Neural cell (in vitro differentiated cells): ENCODE results near the gene LCAT. TPM values are rescaled to one million over a fixed set of nuclear protein-coding genes. Genes with fewer than 3 reads are reported as not detected.

Source experiments
- H2AFZ ChIP-seq: fragments of 200-600, 300-800 bp; sonication (generic), shearing (Covaris generic); 2 replicates; pipeline ENCODE4 v1.6.0; 2014; ENCODE audit warnings: low read depth, mild to moderate bottlenecking, antibody characterized with exemption, low read length, moderate library complexity
- H3F3A ChIP-seq: fragments of 200-600 bp; shearing (Covaris generic); 2 replicates; pipeline ENCODE4 v1.6.1; 2016; ENCODE audit warnings: mild to moderate bottlenecking, moderate library complexity, mixed read lengths, antibody characterized with exemption, low read length; ENCODE audit not compliant: insufficient read depth, poor library complexity, severe bottlenecking
- H3K27ac ChIP-seq: fragments of 200-600, 300-800 bp; sonication (generic), shearing (Covaris generic); 2 replicates; pipeline ENCODE4 v1.5.1; 2014; ENCODE audit warnings: mild to moderate bottlenecking, low read length, moderate library complexity
- H3K27me3 ChIP-seq: fragments of 300-800, 200-600 bp; sonication (generic), shearing (Covaris generic); 2 replicates; pipeline ENCODE4 v1.6.0; 2014; ENCODE audit warnings: mild to moderate bottlenecking, low read depth, low read length, moderate library complexity; ENCODE audit not compliant: insufficient read depth
- H3K36me3 ChIP-seq: fragments of 300-800, 200-600 bp; sonication (generic), shearing (Covaris generic); 2 replicates; pipeline ENCODE4 v1.5.1; 2014; ENCODE audit warnings: mild to moderate bottlenecking, antibody characterized with exemption, low read length, moderate library complexity; ENCODE audit not compliant: insufficient read depth
- H3K4me2 ChIP-seq: fragments of 300-800, 200-600 bp; sonication (generic), shearing (Covaris generic); 2 replicates; pipeline ENCODE4 v1.6.0; 2014; ENCODE audit warnings: mild to moderate bottlenecking, low read length
- H3K4me3 ChIP-seq: fragments of 300-800, 200-600 bp; sonication (generic), shearing (Covaris generic); 2 replicates; pipeline ENCODE4 v1.5.1; 2014; ENCODE audit warnings: mild to moderate bottlenecking, low read length, moderate library complexity
- H3K79me2 ChIP-seq: fragments of 200-600 bp; shearing (Covaris generic); replicated peaks from 2 replicates; pipeline ENCODE4 v1.6.0; 2014; ENCODE audit warnings: mild to moderate bottlenecking, low read length, moderate library complexity; ENCODE audit not compliant: insufficient read depth
- H3K9ac ChIP-seq: fragments of 300-800, 200-600 bp; sonication (generic), shearing (Covaris generic); 2 replicates; pipeline ENCODE4 v1.6.1; 2016; ENCODE audit warnings: mild to moderate bottlenecking, low read length, mixed read lengths
- H3K9me2 ChIP-seq: fragments of 200-600 bp; shearing (Covaris generic); 2 replicates; pipeline ENCODE4 v1.6.1; 2016; ENCODE audit warnings: mild to moderate bottlenecking, low read length, mixed read lengths; ENCODE audit not compliant: insufficient read depth
- H3K9me3 ChIP-seq: fragments of 200-600, 300-800 bp; sonication (generic), shearing (Covaris generic); 2 replicates; pipeline ENCODE4 v1.6.1; 2016; ENCODE audit warnings: mild to moderate bottlenecking, mixed run types, low read length, moderate library complexity, mixed read lengths
- H4K20me1 ChIP-seq: fragments of 200-600 bp; shearing (Covaris generic); 2 replicates; pipeline ENCODE4 v1.6.1; 2016; ENCODE audit warnings: mild to moderate bottlenecking, mixed run types; ENCODE audit not compliant: insufficient read depth
- CTCF ChIP-seq: fragments of 450-650 bp; IDR thresholded peaks from 2 replicates; pipeline ENCODE4 v1.5.1; 2014; ENCODE audit warnings: antibody characterized with exemption, mild to moderate bottlenecking, moderate library complexity; ENCODE audit not compliant: poor library complexity, severe bottlenecking
- EP300 ChIP-seq: fragments of 450-650 bp; conservative IDR thresholded peaks from 2 replicates; pipeline ENCODE4 v1.6.1; 2014; ENCODE audit warnings: antibody characterized with exemption, mild to moderate bottlenecking, moderate library complexity; ENCODE audit not compliant: poor library complexity, severe bottlenecking
- EZH2 ChIP-seq: fragments of 200-600, 300-800 bp; shearing (Covaris generic), sonication (generic); IDR thresholded peaks from 2 replicates; pipeline ENCODE4 v1.6.1; 2014; ENCODE audit warnings: antibody characterized with exemption, low read length, borderline replicate concordance, mild to moderate bottlenecking; ENCODE audit not compliant: insufficient read depth, poor library complexity, severe bottlenecking
- MXI1 ChIP-seq: fragments of 450-650 bp; conservative IDR thresholded peaks from 2 replicates; pipeline ENCODE4 v1.6.1; 2014; ENCODE audit warnings: antibody characterized with exemption, mild to moderate bottlenecking; ENCODE audit not compliant: poor library complexity, severe bottlenecking
- POLR2AphosphoS5 ChIP-seq: IDR thresholded peaks from 2 replicates; pipeline ENCODE4 v1.6.1; 2012
- RAD21 ChIP-seq: fragments of 450-650 bp; conservative IDR thresholded peaks from 2 replicates; pipeline ENCODE4 v1.6.1; 2014; ENCODE audit warnings: antibody characterized with exemption, mild to moderate bottlenecking, moderate library complexity
- REST ChIP-seq: IDR thresholded peaks from 2 replicates; pipeline ENCODE4 v1.6.1; 2012; ENCODE audit warnings: borderline replicate concordance
- SMC3 ChIP-seq: fragments of 450-650 bp; conservative IDR thresholded peaks from 2 replicates; pipeline ENCODE4 v1.6.1; 2014; ENCODE audit warnings: antibody characterized with exemption, mild to moderate bottlenecking, moderate library complexity; ENCODE audit not compliant: poor library complexity
- TAF1 ChIP-seq: IDR thresholded peaks from 2 replicates; pipeline ENCODE4 v1.6.1; 2012; ENCODE audit warnings: low read depth
- polyA plus RNA-seq: library from polyadenylated mRNA; depleted of rRNA; stranded (reverse); fragments of >200 nt; gene quantifications from 2 replicates; pipeline ENCODE4 v1.2.3, GENCODE V29; 2014

LCAT gene
- polyA plus RNA-seq, 1 donor from 2014 or later, result 0.32 TPM

- Histone ChIP-seq H3K9me3 (no peaks in the 10 kb centered on the region), H3K79me2 (no peaks in the 10 kb centered on the region), H3K4me2 (no peak overlapping the region), H3K9ac (no peak overlapping the region), H2AFZ (no peak overlapping the region), H3F3A (no peaks in the 10 kb centered on the region), H4K20me1 (no peaks in the 10 kb centered on the region), H3K27me3 (no peaks in the 10 kb centered on the region), H3K36me3 (no peaks in the 10 kb centered on the region), H3K27ac (no peak overlapping the region), H3K9me2 (no peaks in the 10 kb centered on the region), H3K4me3 (no peak overlapping the region)
- TF ChIP-seq EP300 (no peak), TAF1 (no peak), EZH2 (no peak), CTCF (no peak), RAD21 (no peak), REST (no peak), SMC3 (no peak), MXI1 (no peak), POLR2AphosphoS5 (no peak)
Measured at GRCh38 chr16:67959536-67960329, 15.8 kb upstream of the LCAT start.

- no peaks in the 10 kb centered on the region for H3F3A ChIP-seq
- H3K4me3 ChIP-seq, result no peak overlapping the region
- no peak overlapping the region for H2AFZ ChIP-seq
- no peaks in the 10 kb centered on the region for H3K79me2 ChIP-seq
- H3K27me3 ChIP-seq, result no peaks in the 10 kb centered on the region
- H3K9ac ChIP-seq, result no peak overlapping the region
- no peaks in the 10 kb centered on the region for H4K20me1 ChIP-seq
- TF ChIP-seq REST (no peak), RAD21 (no peak), POLR2AphosphoS5 (no peak), SMC3 (no peak), EP300 (no peak), MXI1 (no peak)
- no peaks in the 10 kb centered on the region for H3K9me2 ChIP-seq
- no peaks in the 10 kb centered on the region for H3K9me3 ChIP-seq
- no peaks in the 10 kb centered on the region for H3K36me3 ChIP-seq
- H3K27ac ChIP-seq, result no peak overlapping the region
- H3K4me2 ChIP-seq, result no peak overlapping the region
Measured at GRCh38 chr16:67957622-67958021, 13.7 kb upstream of the LCAT start.
